ENCODE results near the gene ABCB8. TPM values are rescaled to one million over a fixed set of nuclear protein-coding genes. Genes with fewer than 3 reads are reported as not detected.

Gene ABCB8
- total RNA-seq, 1 donor from 2014 or later: 7.9 TPM

DNA sequence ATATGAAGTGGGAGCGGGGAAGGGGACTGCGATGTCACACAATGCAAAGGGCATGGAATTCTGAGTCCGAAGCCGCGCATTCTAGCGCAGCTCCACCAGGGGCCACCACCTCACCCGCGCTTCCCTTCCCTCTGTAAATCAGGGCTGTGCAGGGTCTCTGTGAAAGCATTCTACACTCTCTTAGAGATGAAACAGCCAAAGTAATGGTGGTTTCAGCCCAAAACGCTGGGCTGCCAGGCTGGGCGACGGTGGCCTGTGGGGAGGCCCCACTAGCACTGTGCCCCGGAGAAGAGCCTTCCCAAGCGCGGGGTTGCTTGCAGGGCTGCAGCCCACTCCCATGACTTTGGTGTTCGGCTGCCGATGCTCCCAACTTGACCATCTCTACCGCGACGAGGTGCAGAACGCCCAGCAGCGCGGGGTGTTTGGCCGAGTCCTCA, 15.3 kb upstream of the ABCB8 start:
- H3K79me2 ChIP-seq (ENCODE audit: low read depth): no peaks in the 10 kb centered on the region
- H3K36me3 ChIP-seq: no peaks in the 10 kb centered on the region
- DNase-seq (ENCODE audit: low spot score): peak; percentile 85
- H3K9me3 Mint-ChIP-seq: peaks cover 1% of the 10 kb centered on the region
- no peak overlapping the region for H3K27ac ChIP-seq
- peak overlapping the region; percentile 27 for H3K27ac Mint-ChIP-seq
- peaks cover 10% of the 10 kb centered on the region for H3K36me3 Mint-ChIP-seq
- H3K4me3 Mint-ChIP-seq: peak overlapping the region; percentile 33
- TF ChIP-seq EZH2phosphoT487 (IDR thresholded peaks at IDR 0.05) (no peak), CTCF (IDR thresholded peaks at IDR 0.05) (peak; percentile 71)
- H3K4me3 ChIP-seq: peak overlapping the region; percentile 27
- peak overlapping the region; percentile 46 for H2AFZ ChIP-seq (replicated peaks)
- peaks cover 6% of the 10 kb centered on the region for H3K27me3 Mint-ChIP-seq (ENCODE audit: insufficient read depth, low read depth)
- H3K4me1 Mint-ChIP-seq: peaks cover 55% of the 10 kb centered on the region
- H3K9me3 ChIP-seq (ENCODE audit: low read depth): no peaks in the 10 kb centered on the region
- H3K27me3 ChIP-seq: peaks cover 33% of the 10 kb centered on the region
- no peak overlapping the region for H3K9ac ChIP-seq
- peaks cover 36% of the 10 kb centered on the region for H3F3A ChIP-seq (ENCODE audit: low read depth)
- peaks cover 44% of the 10 kb centered on the region for H3K4me1 ChIP-seq
- peak overlapping the region; percentile 70 for H3K4me2 ChIP-seq
- H4K20me1 ChIP-seq (ENCODE audit: low read depth): no peaks in the 10 kb centered on the region

DNA sequence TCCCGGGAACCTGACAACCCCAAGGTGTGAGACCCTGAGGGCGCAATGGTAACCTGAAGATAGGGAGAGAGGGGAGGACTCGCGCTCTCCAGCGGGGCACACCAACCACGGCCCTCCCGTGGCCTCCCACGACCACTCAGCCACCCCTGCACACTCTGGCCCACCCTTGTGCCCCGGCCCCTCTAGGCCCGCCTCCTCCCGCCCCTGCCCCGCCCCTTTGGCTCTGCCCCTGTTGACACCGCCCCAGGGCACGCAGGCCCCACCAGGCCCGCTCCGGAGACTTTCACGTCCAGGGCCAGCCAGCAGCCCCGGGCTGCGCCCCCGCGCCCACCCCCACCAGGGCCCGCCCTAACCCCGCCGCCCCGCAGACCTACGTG, 14.9 kb upstream of the ABCB8 start:
- Mint-ChIP-seq H3K27me3 (ENCODE audit: insufficient read depth, low read depth) (peaks cover 7% of the 10 kb centered on the region), H3K27ac (no peak overlapping the region), H3K9me3 (peaks cover 1% of the 10 kb centered on the region), H3K4me3 (no peak overlapping the region), H3K4me1 (peaks cover 55% of the 10 kb centered on the region), H3K36me3 (peaks cover 10% of the 10 kb centered on the region)
- peak overlapping the region; percentile 70 for H3K4me2 ChIP-seq
- H3K9me3 ChIP-seq (ENCODE audit: low read depth): no peaks in the 10 kb centered on the region
- peak overlapping the region; percentile 50 for H3K4me3 ChIP-seq
- TF ChIP-seq CTCF (IDR thresholded peaks at IDR 0.05): no peak
- no peak for TF ChIP-seq EZH2phosphoT487 (IDR thresholded peaks at IDR 0.05)
- TF ChIP-seq EZH2 (IDR thresholded peaks at IDR 0.05): no peak
- no peak for DNase-seq (ENCODE audit: low spot score)
- H3K9ac ChIP-seq: no peak overlapping the region
- no peaks in the 10 kb centered on the region for H4K20me1 ChIP-seq (ENCODE audit: low read depth)
- H3K27me3 ChIP-seq: peaks cover 37% of the 10 kb centered on the region
- H3K27ac ChIP-seq: no peak overlapping the region
- H3K36me3 ChIP-seq: no peaks in the 10 kb centered on the region
- H3K79me2 ChIP-seq (ENCODE audit: low read depth): no peaks in the 10 kb centered on the region
- H2AFZ ChIP-seq (replicated peaks): peak overlapping the region; percentile 60
- peaks cover 41% of the 10 kb centered on the region for H3K4me1 ChIP-seq
- H3F3A ChIP-seq (ENCODE audit: low read depth): peaks cover 32% of the 10 kb centered on the region

DNA sequence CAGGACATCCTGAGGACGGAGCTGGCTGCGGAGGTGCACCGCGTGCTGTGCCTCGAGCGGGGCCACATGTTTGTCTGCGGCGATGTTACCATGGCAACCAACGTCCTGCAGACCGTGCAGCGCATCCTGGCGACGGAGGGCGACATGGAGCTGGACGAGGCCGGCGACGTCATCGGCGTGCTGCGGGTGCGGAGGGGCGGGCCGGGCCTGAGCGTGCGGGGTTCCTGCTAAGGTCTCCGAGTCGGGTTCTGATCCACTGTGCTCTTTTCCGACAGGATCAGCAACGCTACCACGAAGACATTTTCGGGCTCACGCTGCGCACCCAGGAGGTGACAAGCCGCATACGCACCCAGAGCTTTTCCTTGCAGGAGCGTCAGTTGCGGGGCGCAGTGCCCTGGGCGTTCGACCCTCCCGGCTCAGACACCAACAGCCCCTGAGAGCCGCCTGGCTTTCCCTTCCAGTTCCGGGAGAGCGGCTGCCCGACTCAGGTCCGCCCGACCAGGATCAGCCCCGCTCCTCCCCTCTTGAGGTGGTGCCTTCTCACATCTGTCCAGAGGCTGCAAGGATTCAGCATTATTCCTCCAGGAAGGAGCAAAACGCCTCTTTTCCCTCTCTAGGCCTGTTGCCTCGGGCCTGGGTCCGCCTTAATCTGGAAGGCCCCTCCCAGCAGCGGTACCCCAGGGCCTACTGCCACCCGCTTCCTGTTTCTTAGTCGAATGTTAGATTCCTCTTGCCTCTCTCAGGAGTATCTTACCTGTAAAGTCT, 14.3 kb upstream of the ABCB8 start:
- H3K9ac ChIP-seq: no peak overlapping the region
- peak; percentile 97 for DNase-seq (ENCODE audit: low spot score)
- H3K27ac ChIP-seq: no peak overlapping the region
- peaks cover 30% of the 10 kb centered on the region for H3F3A ChIP-seq (ENCODE audit: low read depth)
- no peaks in the 10 kb centered on the region for H3K9me3 ChIP-seq (ENCODE audit: low read depth)
- H3K36me3 Mint-ChIP-seq: peaks cover 10% of the 10 kb centered on the region
- H3K4me3 ChIP-seq: peak overlapping the region; percentile 50
- H3K79me2 ChIP-seq (ENCODE audit: low read depth): no peaks in the 10 kb centered on the region
- peaks cover 55% of the 10 kb centered on the region for H3K4me1 Mint-ChIP-seq
- H3K4me3 Mint-ChIP-seq: peak overlapping the region; percentile 60
- H3K27me3 Mint-ChIP-seq (ENCODE audit: insufficient read depth, low read depth): peaks cover 6% of the 10 kb centered on the region
- H3K9me3 Mint-ChIP-seq: no peaks in the 10 kb centered on the region
- H3K4me2 ChIP-seq: peak overlapping the region; percentile 70
- peaks cover 43% of the 10 kb centered on the region for H3K27me3 ChIP-seq
- peak overlapping the region; percentile 78 for H3K27ac Mint-ChIP-seq
- peak overlapping the region; percentile 60 for H2AFZ ChIP-seq (replicated peaks)
- TF ChIP-seq CTCF (IDR thresholded peaks at IDR 0.05) (peak; percentile 24), EZH2 (IDR thresholded peaks at IDR 0.05) (no peak)
- H4K20me1 ChIP-seq (ENCODE audit: low read depth): no peaks in the 10 kb centered on the region
- H3K36me3 ChIP-seq: no peaks in the 10 kb centered on the region
- peaks cover 36% of the 10 kb centered on the region for H3K4me1 ChIP-seq

Measured in neural progenitor cell (in vitro differentiated cells).